Cerebellar cortex (tissue), 1 donor: ENCODE results near the gene EEFSEC.

Source experiments
- DNase-seq: peaks from one replicate; pipeline ENCODE4 v3.0.0-alpha.2; 2015; ENCODE audit warnings: low spot score

The EEFSEC gene

DNA sequence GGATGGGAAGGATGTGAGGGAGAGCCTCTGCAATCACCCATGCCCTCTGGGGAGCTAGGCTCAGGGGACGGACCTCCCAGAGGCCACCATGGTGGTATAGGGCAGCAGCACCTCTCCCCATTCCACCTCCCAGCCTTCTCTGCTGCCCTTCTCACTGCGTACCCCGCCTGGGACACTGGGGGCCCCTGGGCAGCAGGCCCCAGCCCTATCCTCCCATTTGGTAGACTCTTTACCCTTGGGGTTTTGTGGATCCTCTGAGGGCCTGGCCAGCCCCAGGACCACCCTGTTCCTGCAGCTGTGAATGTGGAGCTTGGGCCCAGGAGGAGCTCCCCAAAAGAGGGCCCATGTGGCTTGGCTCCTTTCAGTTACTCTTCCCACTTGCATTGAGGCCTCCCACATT, 181.5 kb downstream of the EEFSEC start:
- no peak for DNase-seq

DNA sequence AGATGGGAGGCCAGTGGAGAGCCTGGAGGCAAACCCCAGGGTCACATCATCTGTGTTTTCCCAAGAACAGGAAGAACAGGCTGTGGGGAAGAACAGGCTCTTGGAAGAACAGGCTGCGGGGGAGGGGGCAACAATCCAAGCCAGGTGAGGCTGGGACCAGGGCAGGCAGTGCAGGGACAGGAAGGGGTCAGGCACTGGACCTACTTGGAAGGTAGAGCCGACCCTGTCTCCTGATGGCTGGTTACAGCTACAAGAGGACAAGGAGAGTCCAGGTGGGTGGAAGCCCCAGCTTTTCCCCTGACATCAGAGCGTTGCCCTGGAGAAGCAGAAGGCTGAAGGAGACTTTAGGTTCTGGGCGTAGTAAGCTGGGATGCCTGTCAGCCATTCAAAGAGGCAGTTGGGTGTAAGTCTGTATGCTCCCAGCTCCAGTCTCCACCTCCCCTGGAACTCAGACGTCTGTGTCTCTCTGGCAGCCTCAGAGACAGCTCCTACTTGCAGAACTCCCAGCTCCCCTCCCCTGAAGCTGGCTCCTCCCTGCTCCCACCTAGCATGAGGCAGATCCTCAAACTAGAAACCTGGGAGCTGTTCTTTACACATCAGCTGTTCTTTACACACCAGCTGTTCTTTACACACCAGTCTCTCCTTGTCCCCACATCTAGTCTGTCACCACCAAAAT, 182.5 kb downstream of the EEFSEC start:
- DNase-seq: no peak

DNA sequence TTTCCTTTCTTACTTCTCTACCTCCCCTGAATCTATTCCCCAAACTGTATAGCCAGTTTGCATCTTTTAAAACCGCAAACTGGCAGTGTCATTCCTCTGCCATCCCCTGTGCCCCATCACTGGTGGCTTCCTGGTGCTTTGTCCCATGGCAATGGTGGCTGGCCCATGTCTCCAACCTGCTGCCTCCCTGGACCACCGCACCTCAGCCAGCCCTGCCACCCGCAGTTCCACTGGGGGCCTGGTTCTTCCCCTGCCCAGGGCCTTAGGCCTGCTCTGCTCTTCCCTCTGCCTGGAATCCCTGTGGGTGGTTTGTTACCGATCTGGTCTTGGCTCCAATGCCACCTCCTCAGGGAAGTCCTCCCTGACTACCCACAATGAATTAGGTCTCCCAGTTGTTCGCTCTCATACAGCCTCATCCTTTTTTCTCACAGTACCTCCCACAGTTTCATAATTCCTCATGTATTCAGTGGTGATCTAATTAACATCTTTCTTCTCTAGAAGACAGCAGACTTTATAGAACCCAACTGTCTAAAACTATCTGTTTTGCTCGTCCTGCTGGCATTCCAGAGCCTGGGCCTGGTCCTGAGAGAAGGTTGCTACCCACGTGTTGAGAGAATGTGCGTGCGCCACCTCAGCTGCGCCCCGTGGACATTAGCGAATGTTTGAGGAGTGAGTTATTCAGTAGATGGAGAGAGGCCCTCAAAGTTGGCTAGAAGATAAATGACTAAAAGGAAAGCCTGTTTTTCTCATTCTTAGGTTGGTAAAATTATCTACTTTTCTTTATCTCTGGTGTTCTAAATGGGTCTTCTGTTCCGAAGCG, 183.3 kb downstream of the EEFSEC start:
- DNase-seq: no peak

DNA sequence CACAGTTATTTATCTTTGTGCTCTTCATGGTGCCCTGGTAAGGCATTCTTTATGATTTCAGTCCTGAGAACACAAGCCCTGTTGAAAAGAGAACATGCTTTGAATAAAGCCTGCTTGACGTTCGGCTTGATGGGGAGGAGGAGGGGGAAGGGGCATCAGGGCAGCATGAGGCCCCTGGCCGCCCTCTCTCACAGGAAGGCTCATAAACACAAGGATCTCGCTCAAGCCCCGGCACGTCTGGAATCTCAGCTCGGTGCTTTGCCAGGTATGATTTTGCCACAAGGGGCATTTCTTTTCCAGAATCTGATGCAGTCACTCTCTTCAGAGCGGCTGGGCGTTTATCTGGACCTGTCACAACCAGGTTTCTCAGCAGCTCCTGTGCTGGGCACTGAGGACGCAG, 184.0 kb downstream of the EEFSEC start:
- no peak for DNase-seq

DNA sequence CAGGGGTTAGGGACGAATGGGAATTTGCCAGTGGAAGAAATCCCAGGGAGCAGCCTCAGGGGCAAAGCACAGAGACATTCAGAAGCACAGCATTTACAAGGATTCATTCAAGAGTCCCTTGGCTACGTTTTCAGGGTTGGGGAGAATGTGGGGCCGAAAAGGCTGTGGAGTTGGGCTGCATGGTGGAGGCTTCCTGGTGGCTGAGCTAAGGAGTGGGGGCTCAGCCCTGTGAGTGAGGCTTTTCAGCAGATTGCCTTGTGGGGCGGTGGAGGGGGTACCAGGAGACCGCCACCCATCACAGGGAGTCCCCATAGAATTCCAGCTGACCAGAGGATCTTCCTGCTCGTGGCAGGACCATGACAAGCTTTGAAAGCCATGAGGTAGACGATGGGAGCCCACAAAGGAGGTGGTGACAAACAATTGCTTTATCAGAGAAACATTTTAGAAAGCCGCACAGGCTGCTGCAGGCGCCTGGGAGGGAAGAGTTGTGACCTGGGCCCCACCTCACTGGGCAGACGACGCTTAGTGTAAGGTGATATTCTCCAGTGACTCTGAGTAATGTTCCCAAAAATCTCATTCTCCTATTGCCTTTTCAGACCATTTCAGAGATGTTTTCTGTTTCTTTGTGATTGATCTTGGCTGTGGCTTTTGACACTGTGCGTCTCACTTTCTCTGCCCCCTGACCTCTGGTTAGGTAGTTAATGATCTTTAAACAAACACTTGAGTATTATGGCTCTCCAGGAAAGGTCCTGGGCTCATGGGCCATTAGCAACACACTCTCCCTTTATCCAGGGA, 185.5 kb downstream of the EEFSEC start:
- no peak for DNase-seq

DNA sequence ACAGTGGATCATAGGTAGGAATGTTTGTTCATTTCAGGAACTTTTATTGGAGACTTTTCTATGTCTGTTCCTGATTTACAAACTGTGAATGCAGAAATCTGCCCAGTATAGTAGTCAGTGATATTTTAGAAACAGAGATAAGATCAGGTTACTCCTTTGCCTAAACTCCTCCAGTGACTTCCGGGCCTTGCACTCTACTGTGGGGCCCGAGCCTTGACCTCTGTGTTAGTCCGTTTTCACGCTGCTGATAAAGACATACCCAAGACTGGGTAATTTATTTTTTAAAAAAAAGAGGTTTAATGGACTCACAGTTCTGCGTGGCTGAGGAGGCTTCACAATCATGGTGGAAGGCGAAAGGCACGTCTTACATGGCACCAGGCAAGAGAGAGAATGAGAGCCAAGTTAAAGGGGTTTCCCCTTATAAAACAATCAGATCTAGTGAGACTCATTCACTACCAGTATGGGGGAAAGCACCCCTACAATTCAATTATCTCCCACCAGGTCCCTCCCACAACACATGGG, 186.3 kb downstream of the EEFSEC start:
- no peak for DNase-seq

DNA sequence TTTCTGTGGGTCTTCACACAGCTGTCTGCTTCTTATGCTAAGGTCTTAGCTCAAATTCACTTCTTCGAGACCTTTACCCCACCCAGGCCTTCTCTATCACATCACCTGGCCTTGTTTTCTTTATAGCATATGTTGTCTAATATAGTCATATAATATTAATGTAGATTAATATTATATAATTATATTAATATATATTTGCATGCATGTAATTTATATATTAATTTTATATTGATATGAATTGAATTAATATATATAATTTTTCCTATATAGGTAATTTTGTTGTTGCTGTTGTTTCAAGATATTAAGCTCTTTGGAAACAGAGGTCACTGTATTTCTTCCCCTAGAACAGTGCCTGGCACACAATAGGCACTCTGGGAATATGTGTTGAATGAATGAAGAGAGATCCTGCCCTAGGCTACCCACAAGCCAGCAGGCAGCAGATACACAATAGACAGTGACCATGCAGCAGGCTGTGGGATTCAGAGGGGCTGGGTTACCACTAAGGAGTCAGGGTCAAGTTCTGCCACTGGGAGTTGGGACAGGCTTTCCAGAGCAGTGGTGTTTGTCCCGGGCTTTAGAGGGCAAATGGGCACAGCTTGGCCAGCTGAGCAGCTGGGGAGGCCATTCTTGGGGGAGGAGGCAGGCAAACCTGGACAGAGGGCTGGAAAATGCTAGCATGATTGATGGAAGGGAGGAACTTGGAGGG, 187.1 kb downstream of the EEFSEC start:
- DNase-seq: no peak

DNA sequence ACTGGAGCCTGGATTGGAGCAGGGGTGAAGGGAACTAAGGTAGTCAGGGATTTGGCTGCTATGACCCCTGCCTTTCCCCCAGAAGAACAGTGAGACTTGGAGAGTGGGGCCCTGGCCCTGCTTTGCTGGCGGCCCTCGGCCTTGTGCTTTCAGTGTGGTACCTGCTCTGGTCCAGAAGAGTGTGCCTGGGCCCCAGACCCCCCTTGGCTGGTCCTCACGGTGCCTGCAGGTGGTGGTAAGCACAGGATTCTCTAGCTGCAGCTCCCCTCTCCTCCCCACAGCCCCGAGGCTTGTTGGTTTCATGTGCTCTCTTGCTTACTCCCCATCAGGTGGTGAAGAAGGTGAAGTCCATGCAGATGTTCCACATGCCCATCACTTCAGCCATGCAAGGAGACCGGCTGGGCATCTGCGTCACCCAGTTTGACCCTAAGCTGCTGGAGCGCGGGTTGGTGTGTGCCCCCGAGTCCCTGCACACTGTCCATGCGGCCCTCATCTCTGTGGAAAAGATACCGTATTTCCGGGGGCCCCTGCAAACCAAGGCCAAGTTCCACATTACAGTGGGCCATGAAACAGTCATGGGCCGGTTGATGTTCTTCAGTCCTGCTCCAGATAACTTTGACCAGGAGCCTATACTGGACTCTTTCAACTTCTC, 187.7 kb downstream of the EEFSEC start:
- no peak for DNase-seq

DNA sequence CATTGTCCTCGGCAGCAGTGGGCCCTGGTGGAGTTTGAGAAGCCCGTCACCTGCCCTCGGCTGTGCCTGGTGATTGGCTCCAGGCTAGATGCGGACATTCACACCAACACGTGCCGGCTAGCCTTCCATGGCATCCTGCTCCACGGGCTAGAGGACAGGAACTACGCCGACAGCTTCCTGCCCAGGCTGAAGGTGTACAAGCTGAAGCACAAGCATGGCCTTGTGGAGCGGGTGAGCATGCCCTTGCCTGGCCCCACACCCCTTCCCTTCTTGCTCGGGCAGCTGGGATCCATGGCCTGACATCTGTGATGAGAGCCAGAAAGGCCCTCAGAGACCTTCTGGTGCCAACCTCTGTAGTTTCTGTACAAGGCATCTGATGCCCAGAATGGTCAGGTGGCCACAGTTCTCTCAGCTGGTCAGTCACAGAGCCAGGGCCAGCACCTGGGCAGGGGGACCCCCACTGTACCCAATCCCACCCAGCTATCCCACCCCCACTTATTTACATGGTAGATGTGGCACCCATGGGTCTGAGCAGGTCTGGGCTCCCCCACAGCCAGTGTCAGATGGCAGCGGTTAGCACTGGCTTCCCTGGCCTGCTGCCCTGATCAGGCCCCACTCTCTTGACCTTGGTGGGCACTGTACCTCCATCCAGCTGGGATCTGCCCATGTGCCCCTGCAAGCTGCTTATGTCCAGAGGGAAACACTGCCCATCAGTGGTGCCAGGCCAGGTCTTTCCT, 188.5 kb downstream of the EEFSEC start:
- DNase-seq: no peak

DNA sequence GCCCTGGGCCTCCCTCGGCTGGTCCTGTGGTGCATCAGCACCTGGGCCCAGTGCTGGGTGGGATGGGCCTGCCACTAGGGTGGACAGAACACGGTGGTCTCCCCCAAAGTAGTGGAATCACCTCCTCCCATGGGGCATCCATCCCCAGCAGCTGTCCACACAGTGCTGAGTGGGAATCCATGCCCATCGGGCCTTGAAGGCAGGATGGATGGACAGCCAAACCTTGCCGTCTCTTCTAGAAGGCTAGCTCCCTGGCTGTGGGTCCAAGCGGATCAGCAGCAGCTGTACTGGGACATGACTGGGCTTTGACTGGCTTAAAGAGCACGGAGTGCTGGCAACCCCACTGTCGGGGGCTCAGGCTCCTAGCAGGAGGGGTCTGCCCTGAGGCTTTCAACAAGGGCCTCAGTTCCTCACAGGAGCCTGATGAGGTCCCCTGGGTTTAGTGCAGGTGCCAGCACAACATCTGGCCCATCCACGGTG, 189.5 kb downstream of the EEFSEC start:
- DNase-seq: no peak

DNA sequence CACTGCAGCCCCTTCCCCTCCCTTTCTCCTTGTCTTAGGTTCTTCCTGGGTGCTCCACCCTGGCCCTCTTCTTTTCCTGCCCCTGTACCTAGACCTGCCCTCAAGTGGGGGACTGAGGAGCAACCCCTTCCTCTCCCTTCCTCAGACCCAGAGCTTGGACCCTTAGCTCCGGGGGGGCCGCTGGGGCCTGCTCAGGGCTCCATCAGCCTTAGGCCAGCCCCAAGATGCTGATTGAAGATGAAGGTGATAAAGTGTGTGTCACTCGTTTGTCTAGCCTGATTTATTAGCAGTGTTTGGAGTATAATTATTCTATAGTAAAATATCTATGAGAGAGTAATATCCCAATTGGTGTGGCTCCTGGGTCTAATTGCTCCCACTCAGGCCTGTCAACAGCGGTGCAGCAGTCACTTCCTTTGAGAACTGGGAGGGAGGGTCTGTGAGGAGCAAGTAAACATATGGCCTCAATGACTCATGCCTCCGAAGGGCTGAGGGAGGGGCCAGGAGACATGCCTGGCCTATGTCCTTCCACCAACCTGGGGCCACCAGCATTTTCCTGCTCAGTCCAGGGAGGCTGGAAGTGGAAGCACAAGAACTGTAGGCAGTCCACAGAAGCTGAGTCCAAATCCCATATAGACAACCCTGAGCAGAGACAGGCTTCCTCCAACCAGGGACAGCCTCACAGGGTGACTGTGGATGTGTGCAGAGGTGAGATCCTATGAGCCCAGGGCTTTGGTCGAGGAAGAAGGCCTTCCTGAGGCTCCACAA, 190.2 kb downstream of the EEFSEC start:
- no peak for DNase-seq

DNA sequence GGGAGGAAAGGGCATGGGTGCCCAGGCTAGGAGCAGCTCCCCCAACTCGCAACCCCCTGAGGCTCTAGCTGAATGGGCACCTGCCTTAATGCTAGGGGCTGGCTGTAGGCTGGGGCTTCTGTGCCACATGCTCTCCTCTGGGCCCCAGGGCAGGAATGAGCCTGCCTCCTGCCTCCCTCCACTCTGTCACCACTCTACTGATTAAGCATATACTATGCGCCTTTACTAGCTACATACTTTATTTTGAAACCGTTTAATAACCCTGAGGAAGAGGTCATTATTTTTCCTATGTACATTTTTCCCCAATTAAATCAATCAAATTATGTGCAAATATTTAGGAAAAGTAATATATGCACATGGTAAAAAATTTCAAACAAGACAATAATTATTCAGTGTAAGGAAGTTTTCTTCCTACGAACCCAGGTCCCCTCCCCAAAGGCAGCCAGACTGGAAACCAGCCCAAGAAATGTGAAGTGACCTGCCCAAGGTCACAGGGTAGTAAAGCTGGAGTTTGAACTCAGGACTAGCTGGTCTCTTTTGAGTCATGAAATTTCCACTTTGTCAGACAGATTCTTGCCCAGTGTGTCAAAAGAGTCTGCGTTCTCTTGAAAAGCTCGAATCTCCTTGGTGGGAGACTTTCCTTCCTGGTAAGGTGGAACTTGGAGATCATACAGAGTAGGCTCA, 190.9 kb downstream of the EEFSEC start:
- no peak for DNase-seq

DNA sequence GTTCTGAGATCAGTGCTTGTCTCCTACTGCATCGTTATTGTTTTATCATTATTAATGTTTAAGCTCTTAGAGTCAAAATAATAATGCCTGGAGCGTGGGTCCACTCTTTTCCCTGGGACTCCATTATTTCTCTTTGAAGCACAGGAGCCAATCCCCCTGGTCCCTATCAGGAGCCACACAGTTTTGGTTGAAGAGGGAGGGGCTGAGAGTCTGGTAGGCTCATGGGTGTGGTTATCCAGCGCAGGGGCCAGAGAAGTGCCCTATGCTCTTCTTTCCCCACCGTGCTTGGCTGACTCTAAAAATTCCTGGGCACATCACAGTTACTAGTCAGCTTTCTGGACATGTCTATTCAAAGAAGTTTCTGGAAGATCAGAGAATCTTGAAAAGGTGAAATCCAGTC, 191.9 kb downstream of the EEFSEC start:
- DNase-seq: no peak

DNA sequence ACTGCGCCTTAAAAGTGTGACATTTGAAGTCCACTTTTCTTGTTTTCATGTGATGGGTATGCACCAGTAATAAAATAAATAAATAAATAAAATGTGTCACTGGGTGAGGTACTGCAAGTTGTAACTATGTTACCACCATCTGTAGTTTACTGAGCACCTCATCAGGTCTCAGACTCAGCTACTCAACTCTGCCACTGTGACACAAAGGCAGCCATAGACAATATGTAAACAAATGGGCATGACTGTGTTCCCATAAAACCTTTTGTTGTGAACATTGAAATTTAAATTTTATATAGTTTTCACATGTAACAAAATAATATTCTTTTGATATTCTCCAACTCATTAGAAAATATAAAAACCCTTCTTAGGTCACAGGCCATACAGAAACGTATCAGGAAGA, 193.3 kb downstream of the EEFSEC start:
- DNase-seq: no peak

DNA sequence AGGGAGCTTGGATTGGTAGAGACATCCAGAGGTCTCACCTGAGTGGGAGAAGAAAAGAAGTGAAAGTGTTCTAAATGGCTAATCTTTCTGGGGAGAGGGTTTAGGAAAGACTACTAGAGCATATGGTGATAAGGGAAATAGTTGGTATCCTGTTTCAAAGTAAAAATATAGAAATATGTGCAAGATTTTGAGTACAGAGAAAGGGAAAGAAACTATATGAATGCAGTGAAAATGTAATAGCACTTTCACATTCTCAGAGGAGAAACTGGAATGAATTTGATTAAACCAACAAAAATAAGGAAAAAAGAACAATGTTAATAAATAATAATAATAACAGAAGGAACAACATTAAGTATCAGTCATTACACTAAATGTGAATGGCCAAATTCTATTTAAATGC, 194.0 kb downstream of the EEFSEC start:
- DNase-seq: no peak

DNA sequence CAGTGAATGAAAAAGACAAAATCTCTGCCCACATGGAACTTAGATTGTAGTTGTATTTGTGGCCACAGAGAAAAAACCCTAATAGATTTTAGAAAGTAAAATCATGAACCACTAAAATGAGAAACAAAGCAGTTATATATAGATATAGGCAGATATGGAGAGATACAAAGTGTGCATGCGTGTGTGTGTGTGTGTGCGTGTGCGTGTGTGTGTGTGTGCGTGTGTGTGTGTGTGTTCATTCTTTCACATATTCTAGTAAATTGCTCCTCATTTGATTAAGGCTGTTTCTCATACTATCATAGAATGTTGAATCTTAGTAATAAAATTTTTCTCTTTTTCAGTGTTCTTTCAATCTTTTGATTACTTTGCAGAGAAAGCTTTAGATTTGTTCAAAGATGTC, 194.8 kb downstream of the EEFSEC start:
- DNase-seq: no peak

DNA sequence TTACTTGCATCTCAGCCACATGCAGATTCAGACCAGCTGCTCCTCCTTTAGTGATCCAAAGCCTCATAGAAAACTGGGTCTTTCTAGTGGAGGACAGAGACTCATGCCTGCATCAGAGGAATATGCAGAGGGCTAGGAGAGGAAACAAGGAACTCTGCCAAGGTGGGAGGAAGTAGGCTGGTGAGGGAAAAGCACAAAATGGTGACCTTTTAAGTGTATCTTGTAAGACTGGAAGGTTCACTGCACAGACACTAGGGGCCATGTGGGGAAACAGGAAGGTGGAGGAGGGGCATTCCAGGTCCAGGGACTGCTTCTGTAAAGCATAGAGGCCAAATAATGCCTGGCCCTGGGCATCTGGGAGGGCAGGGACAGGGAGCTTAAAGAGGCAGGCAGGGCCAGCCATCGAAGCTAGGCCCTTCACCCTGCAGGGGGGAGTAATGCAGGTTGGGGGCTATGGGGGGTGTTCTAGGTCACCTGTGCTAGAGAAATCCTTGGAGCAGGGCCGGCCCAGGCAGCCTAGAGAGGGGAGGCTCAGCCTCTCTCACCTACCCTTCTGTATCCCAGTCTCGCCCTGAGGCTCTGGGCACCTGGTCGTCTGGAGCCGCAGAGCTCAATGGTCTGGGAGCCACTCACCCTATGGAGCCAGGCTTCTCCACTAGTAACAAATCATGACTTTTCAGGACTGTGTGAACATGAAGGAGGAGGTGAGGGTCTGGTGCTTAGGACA, 195.7 kb downstream of the EEFSEC start:
- peak; percentile 37 for DNase-seq

DNA sequence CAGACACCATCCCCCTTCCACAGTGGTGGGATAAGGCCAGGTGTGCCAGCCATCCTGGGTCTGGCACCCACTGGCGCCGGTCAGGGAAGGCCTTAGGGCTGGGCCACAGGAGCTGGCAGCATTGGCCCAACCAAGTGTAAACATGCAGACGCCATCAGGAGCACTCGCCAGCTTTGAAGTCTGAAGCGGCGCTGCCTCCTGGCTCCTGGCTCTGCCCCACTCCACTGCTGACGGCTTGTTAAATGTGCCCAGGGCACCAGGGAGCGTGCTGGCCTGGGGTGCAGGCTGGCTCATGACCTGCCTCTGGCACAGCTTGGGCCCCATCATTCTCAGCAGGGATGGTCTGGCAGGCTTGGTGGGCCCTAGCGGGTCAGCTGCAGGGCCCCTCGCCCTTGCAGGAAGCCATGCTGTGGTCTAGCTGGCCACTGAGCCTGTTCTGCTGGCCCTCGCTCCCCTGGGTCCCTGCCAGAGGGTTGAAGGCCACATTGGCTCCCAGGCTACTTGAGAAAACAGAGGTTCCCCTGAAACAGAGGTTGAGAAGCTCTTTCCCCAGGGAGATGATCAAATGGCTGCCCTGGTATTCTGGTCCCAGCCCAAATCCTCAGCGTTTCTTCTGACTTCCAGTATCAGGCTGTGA, 196.8 kb downstream of the EEFSEC start:
- DNase-seq: peak; percentile 71
